HepG2 (cell line): ENCODE measurements around the gene ZPBP. TPM values are rescaled to one million over a fixed set of nuclear protein-coding genes. Genes with fewer than 3 reads are reported as not detected.

Source experiments
- ATAC-seq: fragments of 200-7000 bp; cut with Tn5 transposase; 3 replicates; pipeline ENCODE4 v1.9.1; 2020; ENCODE audit warnings: mild to moderate bottlenecking, moderate library complexity
- BruUV-seq: library from RNA; stranded (reverse); fragments of 400-500 nt; replicated peaks from 2 replicates; lab custom pipeline; 2021; lab: Mats Ljungman, UMichigan
- CTCF ChIA-PET: fragments of 300-600 bp; formaldehyde crosslinking; extraction: SDS; loops from one replicate; lab custom pipeline; 2021; ENCODE audit warnings: low total read pairs, inconsistent platforms, low intra/inter-chr PET ratio; lab: Yijun Ruan, JAX
- POLR2A ChIA-PET: fragments of 350-600 bp; sonication (Branson Sonifier 250); formaldehyde crosslinking; loops from one replicate; lab custom pipeline; 2020; ENCODE audit warnings: antibody characterized with exemption, inconsistent platforms; lab: Yijun Ruan, JAX
- DNase-seq: peaks from one replicate; pipeline ENCODE4 v3.0.0-alpha.2; 2015; ENCODE audit warnings: low spot score
- FAIRE-seq: peaks from 3 replicates; lab custom pipeline; 2011; peaks lifted over from hg19 to GRCh38; lab: Jason Lieb, UNC
- H2AFZ ChIP-seq: one replicate; pipeline ENCODE4 v1.6.1; 2011; ENCODE audit warnings: low read length, inconsistent platforms
- H3K27ac ChIP-seq: fragments of 300-600 bp; 3 replicates; pipeline ENCODE4 v1.8.0; 2011; ENCODE audit warnings: mixed run types, mild to moderate bottlenecking, mixed read lengths, low read length, inconsistent platforms; ENCODE audit not compliant: insufficient read depth; ENCODE audit errors: extremely low read length
- H3K27me3 ChIP-seq, 2 experiments: fragments of 200-600 bp in 1 of 2; 2 replicates in 1 of 2; 3 replicates in 1 of 2; pipeline versions ENCODE4 v1.6.0 to v1.8.0; 2011; ENCODE audit warnings: low read length in 2 of 2, mild to moderate bottlenecking in 2 of 2, moderate library complexity in 2 of 2, inconsistent platforms in 1 of 2; ENCODE audit not compliant: insufficient read depth in 2 of 2, control insufficient read depth in 1 of 2
- H3K36me3 ChIP-seq, 2 experiments: fragments of 200-600 bp in 1 of 2; replicated peaks in 1 of 2; 2 replicates in 1 of 2; 3 replicates in 1 of 2; pipeline versions ENCODE4 v1.5.1 to v1.8.0; 2011; ENCODE audit warnings: low read length in 2 of 2, inconsistent platforms in 1 of 2; ENCODE audit not compliant: insufficient read depth in 2 of 2, control insufficient read depth in 1 of 2
- H3K4me1 ChIP-seq: 2 replicates; pipeline ENCODE4 v1.5.1; 2012; ENCODE audit warnings: low read length, inconsistent platforms; ENCODE audit not compliant: insufficient read depth
- H3K4me2 ChIP-seq: 2 replicates; pipeline ENCODE4 v1.6.0; 2011; ENCODE audit warnings: low read depth, low read length, inconsistent platforms
- H3K4me3 ChIP-seq, 3 experiments: fragments of 200-600 bp in 1 of 3; sonication (generic), shearing (Covaris generic) in 1 of 3; replicated peaks in 1 of 3; 2 replicates each; pipeline ENCODE4 v1.5.1; 2011 to 2016; ENCODE audit warnings: low read length in 3 of 3, inconsistent platforms in 2 of 3, low read depth in 2 of 3, mild to moderate bottlenecking in 2 of 3, control low read depth in 1 of 3, mixed read lengths in 1 of 3; ENCODE audit not compliant: insufficient read depth in 1 of 3
- H3K79me2 ChIP-seq: one replicate; pipeline ENCODE4 v1.6.1; 2011; ENCODE audit warnings: low read length, inconsistent platforms; ENCODE audit not compliant: insufficient read depth
- H3K9ac ChIP-seq: 2 replicates; pipeline ENCODE4 v1.6.0; 2011; ENCODE audit warnings: mild to moderate bottlenecking, low read depth, low read length, inconsistent platforms; ENCODE audit not compliant: insufficient read depth
- H3K9me3 ChIP-seq: 2 replicates; pipeline ENCODE4 v1.5.1; 2012; ENCODE audit warnings: mild to moderate bottlenecking, low read length
- H4K20me1 ChIP-seq: 2 replicates; pipeline ENCODE4 v1.6.0; 2011; ENCODE audit warnings: inconsistent platforms, mild to moderate bottlenecking, low read length, moderate library complexity; ENCODE audit not compliant: insufficient read depth
- BHLHE40 ChIP-seq: IDR thresholded peaks from 2 replicates; pipeline ENCODE4 v1.6.1; 2011; ENCODE audit warnings: low read length, improper control_type of control experiment
- CBX1 ChIP-seq: IDR thresholded peaks from one replicate; pipeline ENCODE4 v1.6.1; 2016; ENCODE audit warnings: antibody characterized with exemption, low read depth
- HBP1 ChIP-seq: IDR thresholded peaks from 2 replicates; pipeline ENCODE4 v1.6.1; 2016; ENCODE audit warnings: low read depth, control low read depth
- NR1H2 ChIP-seq: sonication (generic); formaldehyde crosslinking; IDR thresholded peaks from 2 replicates; pipeline ENCODE4 v1.8.1; 2022; ENCODE audit warnings: low read depth, missing genetic modification reagents, borderline replicate concordance
- NR2F1 ChIP-seq, 2 experiments: fragments of 450-650 bp in 1 of 2; formaldehyde crosslinking in 1 of 2; IDR thresholded peaks; 2 replicates each; pipeline versions ENCODE4 v1.5.0 to v1.6.1; 2016 to 2020; ENCODE audit warnings: mild to moderate bottlenecking in 1 of 2, missing compliant biosample characterization in 1 of 2, missing genetic modification reagents in 1 of 2, moderate library complexity in 1 of 2
- PAWR ChIP-seq: sonication (generic); formaldehyde crosslinking; IDR thresholded peaks from 2 replicates; pipeline ENCODE4 v1.4.0; 2020; ENCODE audit warnings: missing genetic modification reagents, mild to moderate bottlenecking, borderline replicate concordance
- PAX8 ChIP-seq: sonication (generic); formaldehyde crosslinking; IDR thresholded peaks from 2 replicates; pipeline ENCODE4 v1.8.0; 2022; ENCODE audit warnings: mild to moderate bottlenecking, missing genetic modification reagents, borderline replicate concordance
- RAD51 ChIP-seq: fragments of 450-650 bp; IDR thresholded peaks from 2 replicates; pipeline ENCODE4 v1.6.1; 2016; ENCODE audit warnings: borderline replicate concordance
- RFXAP ChIP-seq: sonication (generic); formaldehyde crosslinking; IDR thresholded peaks from 2 replicates; pipeline ENCODE4 v1.4.0; 2020; ENCODE audit warnings: missing genetic modification reagents, borderline replicate concordance
- SMAD3 ChIP-seq: sonication (generic); formaldehyde crosslinking; IDR thresholded peaks from 2 replicates; pipeline ENCODE4 v1.4.0; 2020; ENCODE audit warnings: missing genetic modification reagents
- YEATS4 ChIP-seq: sonication (generic); formaldehyde crosslinking; IDR thresholded peaks from 2 replicates; pipeline ENCODE4 v1.4.0; 2020; ENCODE audit warnings: missing genetic modification reagents, borderline replicate concordance
- ZFP37 ChIP-seq: sonication (generic); formaldehyde crosslinking; IDR thresholded peaks from 2 replicates; pipeline ENCODE4 v1.4.0; 2020; ENCODE audit warnings: missing genetic modification reagents, borderline replicate concordance
- ZFP91 ChIP-seq: sonication (generic); formaldehyde crosslinking; IDR thresholded peaks from 2 replicates; pipeline ENCODE4 v1.9.0; 2022; ENCODE audit warnings: missing genetic modification reagents, mild to moderate bottlenecking, borderline replicate concordance
- ZNF281 ChIP-seq: sonication (generic); formaldehyde crosslinking; IDR thresholded peaks from 2 replicates; pipeline ENCODE4 v1.4.0; 2020; ENCODE audit warnings: missing genetic modification reagents, borderline replicate concordance
- ZNF639 ChIP-seq: conservative IDR thresholded peaks from 2 replicates; pipeline ENCODE4 v1.6.1; 2018; ENCODE audit warnings: missing genetic modification reagents
- WGBS: methylation state at CpG from one replicate; pipeline ENCODE4 v1.1.6; 2017; ENCODE audit warnings: low lambda C conversion rate; 5-methylcytosine and 5-hydroxymethylcytosine counted together
- in situ Hi-C: cut with HindIII; loops from 2 replicates; pipeline ENCODE4 v1.10.0; 2017; ENCODE audit warnings: low pct_unique_long_range_greater_than_20kb; ENCODE audit not compliant: extremely low pct_ligation_motif_present
- intact Hi-C: fragments of 100-400 bp; cut with micrococcal nuclease; formaldehyde crosslinking; loops from one replicate; pipeline ENCODE4 v1.10.0; 2022; ENCODE audit not compliant: unreplicated experiment
- polyA plus RNA-seq, 8 experiments: library from polyadenylated mRNA; depleted of rRNA in 3 of 8; stranded (reverse) in 7 of 8; unstranded in 1 of 8; fragments of >200 nt; fragmentation: Illumina TruSeq in 4 of 8; extraction: Trizol in 4 of 8; gene quantifications; 2 replicates each; pipeline versions ENCODE4 v1.2.1 to v1.2.3, GENCODE V29; 2011 to 2016; ENCODE audit warnings: low read depth in 4 of 8, missing spikeins in 1 of 8, mixed read lengths in 1 of 8; ENCODE audit not compliant: insufficient read depth in 1 of 8
- total RNA-seq, 5 experiments: library from RNA; depleted of rRNA; stranded (reverse); fragments of >200 nt; fragmentation: Illumina TruSeq; extraction: Trizol; gene quantifications; 2 replicates each; pipeline ENCODE4 v1.2.3, GENCODE V29; 2016; ENCODE audit warnings: low read depth in 1 of 5

Gene ZPBP
- total and polyA plus RNA-seq, 2 of the 13 experiments (the other 11 are each of a cell fraction or from before 2014, with no cell fraction given), result not detected

GRCh38 chr7:50138101-50138500, 45.1 kb upstream of the ZPBP start (continued):
- no peak for TF ChIP-seq ZFP91 (CRISPR knock-in tag)
- no peak for TF ChIP-seq ZFP37 (CRISPR knock-in tag)

GRCh38 chr7:50125766-50126165, 32.7 kb upstream of the ZPBP start:
- TF ChIP-seq BHLHE40 (no peak), RFXAP (CRISPR knock-in tag) (no peak), PAX8 (CRISPR knock-in tag) (no peak), SMAD3 (CRISPR knock-in tag) (no peak), YEATS4 (CRISPR knock-in tag) (no peak), CBX1 (no peak), NR2F1 (CRISPR knock-in tag; IDR thresholded peaks at IDR 0.05) (no peak), ZNF639 (CRISPR knock-in tag) (no peak), RAD51 (no peak), PAWR (no peak), HBP1 (no peak), ZNF281 (CRISPR knock-in tag) (no peak), NR1H2 (CRISPR knock-in tag) (no peak)
- intact Hi-C loops, result no loop called here

More at GRCh38 chr7:50125766-50126165, 32.7 kb upstream of the ZPBP start:
- 0% methylated on average over 1 of the region's 1 CpG for WGBS
- no peak overlapping the region for H3K27ac ChIP-seq
- no peak for ATAC-seq
- no peaks in the 10 kb centered on the region for H3K27me3 ChIP-seq
- H2AFZ ChIP-seq, result no peak overlapping the region
- DNase-seq, result no peak
- H3K9me3 ChIP-seq, result no peaks in the 10 kb centered on the region
- no peaks in the 10 kb centered on the region for H3K4me1 ChIP-seq
- no peak overlapping the region for H3K4me3 ChIP-seq
- H3K36me3 ChIP-seq, result no peaks in the 10 kb centered on the region
- in situ Hi-C loops, result loop anchor here (25.0 kb wide), 1 partner anchor 562 kb away; no protein-coding TSS in a partner anchor
- ChIA-PET POLR2A (no interaction called here), CTCF (no interaction called here)
- H3K79me2 ChIP-seq, result no peaks in the 10 kb centered on the region
- BruUV-seq, result no TSS peak
- H4K20me1 ChIP-seq, result no peaks in the 10 kb centered on the region
- FAIRE-seq, result no peak
- no peak overlapping the region for H3K9ac ChIP-seq
- no peak overlapping the region for H3K4me2 ChIP-seq
